Measurements from ENCODE around the gene BRAT1. TPM values are rescaled to one million over a fixed set of nuclear protein-coding genes. Genes with fewer than 3 reads are reported as not detected.

Gene BRAT1
- total and polyA plus RNA-seq, 5 donors from 2014 or later = 21.4 to 36.6 (median 31.3) TPM

DNA sequence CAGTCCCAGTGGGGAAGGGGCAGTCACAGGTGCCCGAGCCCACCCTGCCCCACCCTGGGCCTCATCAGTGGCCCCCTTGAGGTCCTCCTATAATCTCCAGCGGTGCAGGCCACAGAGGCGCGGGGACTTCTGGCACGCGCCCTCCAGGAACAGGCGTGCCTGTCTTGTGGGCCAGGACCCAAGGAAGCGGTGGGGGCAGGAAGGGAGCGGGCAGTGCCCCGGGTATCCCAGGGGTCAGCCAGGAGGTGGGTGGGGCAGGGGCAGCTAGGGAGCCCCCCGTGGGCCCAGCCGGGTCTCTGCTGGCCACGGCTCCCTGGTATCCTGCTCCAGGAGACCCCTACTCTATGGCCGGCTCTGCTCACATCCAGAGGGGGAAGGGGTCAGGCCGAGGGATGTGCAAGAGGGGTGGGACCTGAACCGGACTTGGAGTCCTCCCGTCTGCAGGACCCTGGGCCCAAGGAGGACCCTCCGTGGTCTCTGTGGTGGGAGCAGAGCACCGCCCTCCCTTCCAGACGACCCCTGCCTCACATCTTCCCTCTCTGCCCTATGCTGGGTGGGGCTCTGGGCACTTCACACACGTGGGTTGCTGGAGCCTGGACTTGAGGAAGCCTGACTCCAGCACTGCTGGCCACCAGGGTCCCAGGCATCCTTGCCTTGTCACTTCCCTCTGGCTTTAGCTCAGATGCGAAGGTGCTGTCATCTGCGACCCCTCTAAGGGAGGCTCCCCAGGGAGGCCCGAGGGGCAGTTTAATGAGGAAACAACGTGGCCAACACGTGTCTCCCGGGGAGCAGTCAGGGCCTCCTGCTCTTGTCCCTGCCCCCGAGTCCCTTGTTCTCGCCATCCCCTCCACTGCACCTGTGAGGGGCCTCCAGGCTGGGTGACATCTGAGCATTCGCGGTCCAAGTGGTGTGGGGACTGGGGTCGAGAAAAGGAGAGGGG, 60.9 kb downstream of the BRAT1 start:
- ATAC-seq (ENCODE audit: low read depth in 2 of 2) (no peak), DNase-seq (no peak)
- Histone ChIP-seq H3K27ac (ENCODE audit: insufficient read depth, low read length, poor library complexity, severe bottlenecking) (no peak overlapping the region), H3K36me3 (ENCODE audit: control insufficient read depth, insufficient read depth, low read length) (no peaks in the 10 kb centered on the region), H3K27me3 (ENCODE audit: control insufficient read depth, insufficient read depth, low read length) (no peaks in the 10 kb centered on the region), H3K4me3 (ENCODE audit: low read depth, low read length) (no peak overlapping the region), H3K9me3 (ENCODE audit: control insufficient read depth in 2 of 2, low read length in 2 of 2) (no peaks in the 10 kb centered on the region), H3K4me1 (ENCODE audit: control insufficient read depth, insufficient read depth, low read length, poor library complexity, severe bottlenecking) (peaks cover 6% of the 10 kb centered on the region)
- Mint-ChIP-seq H3K9me3 (peaks cover 0 to 2% (median 0%) of the 10 kb centered on the region in 7 donors), H3K36me3 (no peaks in the 10 kb centered on the region), H3K27me3 (peaks cover 20% of the 10 kb centered on the region), H3K4me3 (no peak overlapping the region), H3K27ac (peak overlapping the region in 1 of 3 donors; percentile 26), H3K4me1 (peaks cover 0 to 2% (median 0%) of the 10 kb centered on the region in 4 donors)

DNA sequence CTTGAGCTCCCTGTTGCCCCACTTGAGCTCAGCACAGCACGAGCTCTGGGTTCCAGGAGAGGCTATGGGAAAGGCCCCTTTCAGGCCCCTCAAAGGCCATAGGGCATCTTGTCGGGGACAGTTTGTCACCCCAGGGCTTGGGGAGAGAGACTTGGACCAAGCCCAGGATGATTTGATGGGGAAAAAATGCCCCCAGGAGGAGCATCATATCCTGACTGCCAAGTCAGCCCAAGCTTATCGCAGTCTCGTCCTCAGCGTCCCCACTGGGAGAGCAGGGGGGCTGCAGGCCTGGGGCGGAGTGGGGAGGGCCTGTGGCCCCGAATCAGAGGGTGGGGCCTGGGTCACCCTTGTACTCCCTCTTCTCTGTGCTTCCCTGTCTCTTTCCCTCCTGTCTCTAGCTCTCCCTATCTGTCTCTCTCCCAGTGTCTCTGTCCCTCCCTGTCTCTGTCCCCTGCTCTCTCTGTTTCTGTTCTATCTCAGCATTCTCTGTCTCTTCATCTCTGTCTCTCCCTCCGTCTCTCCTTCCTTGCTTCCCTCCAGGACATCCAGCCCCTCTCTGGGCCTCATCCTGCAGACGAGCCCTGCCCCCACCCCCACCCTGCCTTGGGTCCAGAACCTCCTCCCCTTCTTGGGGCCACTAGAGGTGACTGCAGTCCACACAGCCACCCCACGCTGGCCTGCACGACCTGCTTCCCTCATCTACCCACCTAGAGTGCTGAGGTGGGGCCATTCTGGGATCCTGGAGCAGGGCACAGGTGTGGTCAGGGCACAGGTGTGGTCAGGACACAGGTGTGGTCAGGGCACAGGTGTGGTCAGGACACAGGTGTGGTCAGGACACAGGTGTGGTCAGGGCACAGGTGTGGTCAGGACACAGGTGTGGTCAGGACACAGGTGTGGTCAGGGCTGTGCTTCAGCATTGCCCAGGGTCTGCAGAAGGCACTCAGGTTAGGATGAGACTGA, 61.8 kb downstream of the BRAT1 start:
- Mint-ChIP-seq H3K9me3 (peaks cover 0 to 4% (median 0%) of the 10 kb centered on the region in 7 donors), H3K36me3 (no peaks in the 10 kb centered on the region), H3K4me3 (no peak overlapping the region), H3K27ac (peak overlapping the region in 1 of 3 donors; percentile 59), H3K4me1 (peaks cover 0 to 5% (median 2%) of the 10 kb centered on the region in 4 donors), H3K27me3 (peaks cover 26% of the 10 kb centered on the region)
- no peaks in the 10 kb centered on the region for H3K36me3 ChIP-seq (ENCODE audit: control insufficient read depth, insufficient read depth, low read length)
- ATAC-seq (ENCODE audit: low read depth in 2 of 2) (no peak), DNase-seq (no peak)
- no peaks in the 10 kb centered on the region for H3K9me3 ChIP-seq (ENCODE audit: control insufficient read depth in 2 of 2, low read length in 2 of 2)
- H3K4me3 ChIP-seq (ENCODE audit: low read depth, low read length) = no peak overlapping the region
- no peaks in the 10 kb centered on the region for H3K27me3 ChIP-seq (ENCODE audit: control insufficient read depth, insufficient read depth, low read length)
- H3K27ac ChIP-seq (ENCODE audit: insufficient read depth, low read length, poor library complexity, severe bottlenecking) = no peak overlapping the region
- peaks cover 6% of the 10 kb centered on the region for H3K4me1 ChIP-seq (ENCODE audit: control insufficient read depth, insufficient read depth, low read length, poor library complexity, severe bottlenecking)

DNA sequence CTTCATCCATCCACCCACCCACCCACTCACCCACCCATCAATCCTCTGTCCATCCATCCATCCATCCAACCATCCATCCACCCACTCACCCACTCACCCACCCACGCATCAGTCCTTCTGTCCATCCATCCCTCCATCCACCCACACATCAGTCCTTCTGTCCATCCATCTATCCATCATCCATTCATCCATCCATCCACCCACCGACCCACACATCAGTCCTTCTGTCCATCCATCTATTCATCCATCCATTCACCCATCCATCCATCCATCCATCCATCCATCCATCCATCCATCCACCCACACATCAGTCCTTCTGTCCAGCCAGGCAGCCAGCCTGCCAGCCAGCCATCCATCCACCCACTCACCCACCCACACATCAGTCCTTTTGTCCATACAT, 63.3 kb downstream of the BRAT1 start:
- H3K9me3 ChIP-seq (ENCODE audit: control insufficient read depth in 2 of 2, low read length in 2 of 2) = no peaks in the 10 kb centered on the region
- ATAC-seq (ENCODE audit: low read depth in 2 of 2) (no peak), DNase-seq (no peak)
- H3K27me3 ChIP-seq (ENCODE audit: control insufficient read depth, insufficient read depth, low read length) = no peaks in the 10 kb centered on the region
- no peaks in the 10 kb centered on the region for H3K36me3 Mint-ChIP-seq
- H3K4me1 Mint-ChIP-seq = peaks cover 0 to 5% (median 2%) of the 10 kb centered on the region in 4 donors
- peaks cover 0 to 5% (median 0%) of the 10 kb centered on the region in 7 donors for H3K9me3 Mint-ChIP-seq
- no peak overlapping the region for H3K27ac ChIP-seq (ENCODE audit: insufficient read depth, low read length, poor library complexity, severe bottlenecking)
- H3K4me3 ChIP-seq (ENCODE audit: low read depth, low read length) = no peak overlapping the region
- H3K4me1 ChIP-seq (ENCODE audit: control insufficient read depth, insufficient read depth, low read length, poor library complexity, severe bottlenecking) = no peaks in the 10 kb centered on the region
- H3K27ac Mint-ChIP-seq = peak overlapping the region in 1 of 3 donors; percentile 52
- peaks cover 20% of the 10 kb centered on the region for H3K27me3 Mint-ChIP-seq
- H3K36me3 ChIP-seq (ENCODE audit: control insufficient read depth, insufficient read depth, low read length) = no peaks in the 10 kb centered on the region
- no peak overlapping the region for H3K4me3 Mint-ChIP-seq

DNA sequence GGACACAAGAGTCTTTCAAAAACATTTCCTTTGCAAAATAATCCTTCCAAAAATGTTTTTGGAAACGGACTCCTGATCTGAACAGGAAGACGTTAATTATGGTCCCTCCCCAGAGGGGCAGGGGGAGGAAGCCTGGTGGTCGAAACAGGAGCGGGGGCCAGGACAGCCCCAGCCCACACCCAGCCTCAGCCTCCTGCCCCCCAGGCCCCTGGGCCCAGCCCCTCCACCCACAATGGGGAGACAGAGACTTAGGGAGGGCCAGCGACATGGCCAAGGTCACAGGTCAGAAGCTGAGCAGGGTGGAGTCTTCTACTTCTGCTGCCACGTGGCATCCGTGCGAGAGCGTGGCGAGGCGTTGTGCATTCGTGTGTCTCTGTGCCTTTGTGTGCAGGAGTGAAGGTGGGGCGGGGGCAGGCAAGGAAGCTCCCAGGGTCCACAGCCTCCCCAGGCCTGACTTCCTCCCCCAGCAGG, 65.1 kb downstream of the BRAT1 start:
- peaks cover 0 to 3% (median 2%) of the 10 kb centered on the region in 4 donors for H3K4me1 Mint-ChIP-seq
- ATAC-seq (ENCODE audit: low read depth in 2 of 2) (no peak), DNase-seq (no peak)
- no peaks in the 10 kb centered on the region for H3K27me3 ChIP-seq (ENCODE audit: control insufficient read depth, insufficient read depth, low read length)
- H3K9me3 ChIP-seq (ENCODE audit: control insufficient read depth in 2 of 2, low read length in 2 of 2) = no peaks in the 10 kb centered on the region
- no peaks in the 10 kb centered on the region for H3K36me3 ChIP-seq (ENCODE audit: control insufficient read depth, insufficient read depth, low read length)
- no peak overlapping the region for H3K4me3 ChIP-seq (ENCODE audit: low read depth, low read length)
- no peaks in the 10 kb centered on the region for H3K4me1 ChIP-seq (ENCODE audit: control insufficient read depth, insufficient read depth, low read length, poor library complexity, severe bottlenecking)
- peaks cover 17% of the 10 kb centered on the region for H3K27me3 Mint-ChIP-seq
- no peak overlapping the region for H3K27ac ChIP-seq (ENCODE audit: insufficient read depth, low read length, poor library complexity, severe bottlenecking)
- no peak overlapping the region for H3K27ac Mint-ChIP-seq
- no peak overlapping the region for H3K4me3 Mint-ChIP-seq
- peaks cover 0 to 6% (median 0%) of the 10 kb centered on the region in 7 donors for H3K9me3 Mint-ChIP-seq
- H3K36me3 Mint-ChIP-seq = no peaks in the 10 kb centered on the region

DNA sequence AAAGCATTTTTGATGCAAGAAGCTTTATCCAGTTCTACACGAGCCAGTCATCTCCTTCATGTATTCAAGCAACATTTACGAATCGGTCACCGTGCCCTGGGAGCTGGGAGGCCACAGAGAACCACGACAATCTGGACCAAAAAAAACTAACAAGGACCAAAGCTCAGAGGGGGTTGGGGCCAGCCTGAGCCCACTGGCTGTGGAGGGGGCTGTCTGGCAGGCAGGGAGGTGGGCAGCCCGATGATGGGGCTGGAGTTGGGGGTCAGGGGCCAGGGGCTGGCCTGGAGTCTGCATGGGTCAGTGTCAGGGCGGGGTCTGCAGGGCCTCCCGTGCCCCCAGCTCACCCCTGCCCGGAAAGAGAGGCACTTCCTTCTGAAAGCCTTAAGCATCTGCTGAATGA, 66.6 kb downstream of the BRAT1 start:
- H3K27ac Mint-ChIP-seq = peak overlapping the region in 2 of 3 donors; percentile 76 to 78

DNA sequence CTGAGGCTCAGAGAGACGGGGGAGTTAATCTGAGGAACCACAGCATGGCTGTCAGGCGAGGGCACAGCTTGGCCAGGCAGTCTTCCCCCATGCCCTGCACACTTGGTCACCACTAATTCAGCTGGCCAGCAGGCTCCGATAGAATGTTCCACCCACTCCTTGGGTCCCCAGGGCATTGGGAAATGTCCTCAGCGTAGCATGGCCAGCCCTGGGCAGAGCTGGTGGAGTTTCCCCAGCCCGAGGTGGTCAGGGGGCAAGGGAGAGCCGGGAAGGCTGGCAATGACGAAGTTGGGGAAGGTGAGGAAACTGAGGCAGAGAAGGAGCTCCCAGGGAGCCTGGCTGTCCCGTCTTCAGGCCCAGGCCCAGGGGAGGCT, 67.1 kb downstream of the BRAT1 start:
- DNase-seq = no peak
- Mint-ChIP-seq H3K36me3 (no peaks in the 10 kb centered on the region), H3K9me3 (peaks cover 0 to 8% (median 0%) of the 10 kb centered on the region in 7 donors), H3K4me1 (peaks cover 0 to 3% (median 2%) of the 10 kb centered on the region in 4 donors), H3K27ac (no peak overlapping the region), H3K4me3 (no peak overlapping the region), H3K27me3 (peaks cover 17% of the 10 kb centered on the region)
- no peak overlapping the region for H3K4me3 ChIP-seq (ENCODE audit: low read depth, low read length)
- no peaks in the 10 kb centered on the region for H3K27me3 ChIP-seq (ENCODE audit: control insufficient read depth, insufficient read depth, low read length)
- H3K36me3 ChIP-seq (ENCODE audit: control insufficient read depth, insufficient read depth, low read length) = no peaks in the 10 kb centered on the region
- H3K4me1 ChIP-seq (ENCODE audit: control insufficient read depth, insufficient read depth, low read length, poor library complexity, severe bottlenecking) = no peaks in the 10 kb centered on the region
- H3K9me3 ChIP-seq (ENCODE audit: control insufficient read depth in 2 of 2, low read length in 2 of 2) = no peaks in the 10 kb centered on the region
- ATAC-seq (ENCODE audit: low read depth in 2 of 2) = no peak
- no peak overlapping the region for H3K27ac ChIP-seq (ENCODE audit: insufficient read depth, low read length, poor library complexity, severe bottlenecking)

More for the DNA sequence above, 66.6 kb downstream of the BRAT1 start:
- H3K9me3 ChIP-seq (ENCODE audit: control insufficient read depth in 2 of 2, low read length in 2 of 2) = no peaks in the 10 kb centered on the region
- no peak for DNase-seq
- no peak for ATAC-seq (ENCODE audit: low read depth in 2 of 2)
- H3K36me3 ChIP-seq (ENCODE audit: control insufficient read depth, insufficient read depth, low read length) = no peaks in the 10 kb centered on the region
- H3K4me3 Mint-ChIP-seq = no peak overlapping the region
- H3K4me1 ChIP-seq (ENCODE audit: control insufficient read depth, insufficient read depth, low read length, poor library complexity, severe bottlenecking) = no peaks in the 10 kb centered on the region
- H3K4me3 ChIP-seq (ENCODE audit: low read depth, low read length) = no peak overlapping the region
- no peaks in the 10 kb centered on the region for H3K27me3 ChIP-seq (ENCODE audit: control insufficient read depth, insufficient read depth, low read length)
- peaks cover 0 to 3% (median 2%) of the 10 kb centered on the region in 4 donors for H3K4me1 Mint-ChIP-seq
- H3K9me3 Mint-ChIP-seq = peaks cover 0 to 8% (median 0%) of the 10 kb centered on the region in 7 donors
- no peak overlapping the region for H3K27ac ChIP-seq (ENCODE audit: insufficient read depth, low read length, poor library complexity, severe bottlenecking)
- peaks cover 17% of the 10 kb centered on the region for H3K27me3 Mint-ChIP-seq
- H3K36me3 Mint-ChIP-seq = no peaks in the 10 kb centered on the region
